ENCODE data around the gene BTBD2.
"Not testable (repeated sequence)": the region's sequence is repeated elsewhere in the genome, so short reads cannot be mapped to it uniquely, and the experiment has no call there.

Gene BTBD2

DNA sequence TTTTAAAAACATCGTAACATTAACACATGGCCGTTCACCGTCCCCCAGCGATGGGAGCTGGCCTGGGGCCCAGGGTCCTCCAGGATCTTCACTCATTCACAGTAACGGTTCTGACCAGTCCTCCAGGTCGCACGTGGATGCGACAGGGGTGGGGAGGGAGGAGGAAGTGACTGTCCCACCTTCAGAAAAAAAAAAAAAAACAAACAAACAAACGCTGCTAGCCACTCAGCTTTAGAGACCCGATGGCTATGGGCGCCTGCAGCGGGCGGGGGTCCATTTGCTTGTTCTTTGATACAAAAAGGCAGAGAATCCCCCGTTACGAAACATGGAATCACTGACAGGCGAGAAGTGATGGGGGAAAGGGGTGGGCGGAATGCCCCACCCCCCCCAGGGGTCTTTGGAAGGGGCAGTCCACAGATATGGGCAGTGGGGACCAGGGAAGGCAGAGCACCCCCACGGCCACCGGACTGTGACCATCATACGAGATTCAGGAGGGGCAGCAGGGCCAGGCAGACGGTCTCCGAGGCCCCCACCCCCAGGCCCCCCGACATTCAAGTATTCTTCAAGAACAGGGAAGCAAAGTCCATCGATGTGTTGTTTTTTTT is 22.2 kb upstream of the BTBD2 start:
- WGBS, 2 experiments (ENCODE audit: insufficient coverage in 2 of 2) = 94 to 97% methylated on average over 11 to 13 of the region's 24 CpGs
- H3K36me3 ChIP-seq (ENCODE audit: control insufficient read depth, insufficient read depth, low read length) = peaks cover 40% of the 10 kb centered on the region

DNA sequence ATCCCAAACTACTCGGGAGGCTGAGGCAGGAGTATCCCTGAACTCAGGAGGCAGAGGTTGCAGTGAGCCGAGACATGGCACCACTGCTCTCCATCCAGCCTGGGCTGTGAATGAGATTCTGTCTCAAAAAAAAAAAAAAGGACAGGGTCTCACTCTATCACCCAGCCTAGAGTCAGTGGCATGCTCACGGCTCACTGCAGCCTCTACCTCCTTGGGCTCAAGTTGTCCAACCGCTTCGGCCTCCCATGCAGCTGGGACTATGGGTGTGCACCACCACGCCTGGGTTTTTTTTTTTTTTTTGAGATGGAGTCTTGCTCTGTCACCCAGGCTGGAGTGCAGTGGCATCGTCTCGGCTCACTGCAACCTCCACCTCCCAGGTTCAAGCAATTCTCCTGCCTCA is 20.9 kb upstream of the BTBD2 start:
- Histone ChIP-seq H3K4me1 (ENCODE audit: control insufficient read depth, insufficient read depth, low read length, poor library complexity, severe bottlenecking) (peaks cover 8% of the 10 kb centered on the region), H3K36me3 (ENCODE audit: control insufficient read depth, insufficient read depth, low read length) (peaks cover 31% of the 10 kb centered on the region), H3K9me3 (ENCODE audit: control insufficient read depth, low read length) (peaks cover 9% of the 10 kb centered on the region), H3K4me3 (ENCODE audit: extremely low read depth, insufficient read depth, low read length, poor library complexity, severe bottlenecking) (no peak overlapping the region), H3K27ac (ENCODE audit: low read depth, low read length, severe bottlenecking) (no peak overlapping the region)
- WGBS, 2 experiments (ENCODE audit: insufficient coverage in 2 of 2) = 90 to 98% methylated on average over 2 to 6 of the region's 8 CpGs

More for the DNA sequence above, 22.2 kb upstream of the BTBD2 start:
- Histone ChIP-seq H3K27ac (ENCODE audit: low read depth, low read length, severe bottlenecking) (no peak overlapping the region), H3K4me3 (ENCODE audit: extremely low read depth, insufficient read depth, low read length, poor library complexity, severe bottlenecking) (no peak overlapping the region), H3K4me1 (ENCODE audit: control insufficient read depth, insufficient read depth, low read length, poor library complexity, severe bottlenecking) (peaks cover 14% of the 10 kb centered on the region), H3K9me3 (ENCODE audit: control insufficient read depth, low read length) (peaks cover 9% of the 10 kb centered on the region)

DNA sequence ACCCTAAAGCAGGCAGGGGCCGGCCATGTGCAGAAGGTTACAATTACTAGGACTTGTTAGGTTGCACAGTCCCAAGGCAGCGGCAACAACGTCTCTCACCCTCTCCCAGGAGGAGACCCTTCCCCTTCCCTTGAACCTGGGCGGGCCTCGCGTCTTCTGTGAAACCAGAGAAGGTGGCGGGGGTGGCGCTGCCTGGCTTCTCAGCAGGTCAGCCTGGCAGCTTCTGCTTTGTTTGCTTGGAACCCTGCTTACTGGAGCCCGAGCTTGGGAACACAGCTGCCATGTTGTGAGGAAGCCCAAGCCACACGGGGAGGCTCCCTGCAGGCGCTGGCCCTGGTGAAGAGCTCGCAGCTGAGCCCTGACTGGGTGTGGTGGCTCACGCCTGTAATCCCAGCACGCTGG is 20.1 kb upstream of the BTBD2 start:
- 87 to 91% methylated on average over 11 to 14 of the region's 14 CpGs for WGBS, 2 experiments (ENCODE audit: insufficient coverage in 2 of 2)
- no peak overlapping the region for H3K4me3 ChIP-seq (ENCODE audit: extremely low read depth, insufficient read depth, low read length, poor library complexity, severe bottlenecking)

GRCh38 chr19:2034729-2035589 is 19.4 kb upstream of the BTBD2 start:
- Histone ChIP-seq H3K36me3 (ENCODE audit: control insufficient read depth, insufficient read depth, low read length) (peaks cover 16% of the 10 kb centered on the region), H3K4me3 (ENCODE audit: extremely low read depth, insufficient read depth, low read length, poor library complexity, severe bottlenecking) (no peak overlapping the region), H3K9me3 (ENCODE audit: control insufficient read depth, low read length) (peaks cover 9% of the 10 kb centered on the region), H3K27ac (ENCODE audit: low read depth, low read length, severe bottlenecking) (no peak overlapping the region), H3K4me1 (ENCODE audit: control insufficient read depth, insufficient read depth, low read length, poor library complexity, severe bottlenecking) (peaks cover 8% of the 10 kb centered on the region)
- WGBS, 2 experiments (ENCODE audit: insufficient coverage in 2 of 2) = 82 to 84% methylated on average over 26 to 27 of the region's 34 CpGs

More for the DNA sequence above, 20.1 kb upstream of the BTBD2 start:
- H3K4me1 ChIP-seq (ENCODE audit: control insufficient read depth, insufficient read depth, low read length, poor library complexity, severe bottlenecking) = peaks cover 8% of the 10 kb centered on the region
- H3K9me3 ChIP-seq (ENCODE audit: control insufficient read depth, low read length) = peaks cover 9% of the 10 kb centered on the region
- H3K36me3 ChIP-seq (ENCODE audit: control insufficient read depth, insufficient read depth, low read length) = peaks cover 22% of the 10 kb centered on the region
- H3K27ac ChIP-seq (ENCODE audit: low read depth, low read length, severe bottlenecking) = no peak overlapping the region

DNA sequence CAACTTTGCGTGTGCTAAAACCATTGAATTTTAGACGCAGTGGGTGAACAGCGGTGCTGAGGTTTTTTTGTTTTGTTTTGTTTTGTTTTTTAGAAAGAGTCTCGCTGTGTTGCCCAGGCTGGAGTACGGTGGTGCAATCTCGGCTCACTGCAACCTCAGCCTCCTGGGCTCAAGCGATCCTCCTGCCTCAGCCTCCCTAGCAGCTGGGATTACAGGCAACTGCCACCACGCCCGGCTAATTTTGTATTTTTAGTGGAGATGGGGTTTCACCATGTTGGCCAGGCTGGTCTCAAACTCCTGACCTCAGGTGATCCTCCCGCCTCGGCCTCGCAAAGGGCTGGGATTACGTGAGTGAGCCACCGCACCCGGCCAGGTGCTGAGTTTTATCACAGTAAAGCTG is 18.7 kb upstream of the BTBD2 start:
- not testable (repeated sequence) for H3K4me1 ChIP-seq (ENCODE audit: control insufficient read depth, insufficient read depth, low read length, poor library complexity, severe bottlenecking); H3K27ac ChIP-seq (ENCODE audit: low read depth, low read length, severe bottlenecking); H3K36me3 ChIP-seq (ENCODE audit: control insufficient read depth, insufficient read depth, low read length); H3K9me3 ChIP-seq (ENCODE audit: control insufficient read depth, low read length); H3K4me3 ChIP-seq (ENCODE audit: extremely low read depth, insufficient read depth, low read length, poor library complexity, severe bottlenecking)
- 90 to 96% methylated on average over 11 to 15 of the region's 15 CpGs for WGBS, 2 experiments (ENCODE audit: insufficient coverage in 2 of 2)

DNA sequence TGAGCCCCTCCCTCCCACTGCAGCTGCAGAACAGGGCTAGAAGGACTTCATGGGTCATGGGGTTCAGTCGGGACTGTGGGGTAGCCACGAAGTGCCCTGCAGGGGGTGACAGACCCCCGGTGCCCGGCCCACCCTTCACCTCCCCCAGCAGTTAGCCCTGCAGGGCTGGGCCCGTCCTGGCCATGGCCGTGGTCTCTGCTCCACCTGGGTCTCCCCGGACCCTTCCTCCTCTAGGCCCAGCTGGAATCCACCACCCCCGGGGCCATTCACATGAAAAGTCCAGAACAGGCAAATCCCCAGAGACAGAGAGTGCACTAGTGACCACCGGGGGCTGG is 18.3 kb upstream of the BTBD2 start:
- Histone ChIP-seq H3K36me3 (ENCODE audit: control insufficient read depth, insufficient read depth, low read length) (peaks cover 6% of the 10 kb centered on the region), H3K9me3 (ENCODE audit: control insufficient read depth, low read length) (peaks cover 9% of the 10 kb centered on the region), H3K27ac (ENCODE audit: low read depth, low read length, severe bottlenecking) (no peak overlapping the region), H3K4me1 (ENCODE audit: control insufficient read depth, insufficient read depth, low read length, poor library complexity, severe bottlenecking) (peaks cover 8% of the 10 kb centered on the region), H3K4me3 (ENCODE audit: extremely low read depth, insufficient read depth, low read length, poor library complexity, severe bottlenecking) (no peak overlapping the region)
- 72 to 83% methylated on average over 5 to 6 of the region's 9 CpGs for WGBS, 2 experiments (ENCODE audit: insufficient coverage in 2 of 2)

- H3K4me3 ChIP-seq (ENCODE audit: extremely low read depth, insufficient read depth, low read length, poor library complexity, severe bottlenecking) = no peak overlapping the region
- WGBS, 2 experiments (ENCODE audit: insufficient coverage in 2 of 2) = 87 to 100% methylated on average over 3 to 5 of the region's 6 CpGs
Measured at GRCh38 chr19:2033115-2033824, 17.8 kb upstream of the BTBD2 start.

GRCh38 chr19:2032296-2032941 is 16.9 kb upstream of the BTBD2 start:
- WGBS, 2 experiments (ENCODE audit: insufficient coverage in 2 of 2) = 54 to 69% methylated on average over 13 to 19 of the region's 19 CpGs
- Histone ChIP-seq H3K9me3 (ENCODE audit: control insufficient read depth, low read length) (peaks cover 9% of the 10 kb centered on the region), H3K4me3 (ENCODE audit: extremely low read depth, insufficient read depth, low read length, poor library complexity, severe bottlenecking) (no peak overlapping the region), H3K27ac (ENCODE audit: low read depth, low read length, severe bottlenecking) (peak overlapping the region; percentile 8), H3K4me1 (ENCODE audit: control insufficient read depth, insufficient read depth, low read length, poor library complexity, severe bottlenecking) (peaks cover 5% of the 10 kb centered on the region), H3K36me3 (ENCODE audit: control insufficient read depth, insufficient read depth, low read length) (no peaks in the 10 kb centered on the region)

More at GRCh38 chr19:2033115-2033824, 17.8 kb upstream of the BTBD2 start:
- no peak overlapping the region for H3K27ac ChIP-seq (ENCODE audit: low read depth, low read length, severe bottlenecking)
- H3K4me1 ChIP-seq (ENCODE audit: control insufficient read depth, insufficient read depth, low read length, poor library complexity, severe bottlenecking) = peaks cover 8% of the 10 kb centered on the region
- H3K9me3 ChIP-seq (ENCODE audit: control insufficient read depth, low read length) = peaks cover 9% of the 10 kb centered on the region
- peaks cover 2% of the 10 kb centered on the region for H3K36me3 ChIP-seq (ENCODE audit: control insufficient read depth, insufficient read depth, low read length)

DNA sequence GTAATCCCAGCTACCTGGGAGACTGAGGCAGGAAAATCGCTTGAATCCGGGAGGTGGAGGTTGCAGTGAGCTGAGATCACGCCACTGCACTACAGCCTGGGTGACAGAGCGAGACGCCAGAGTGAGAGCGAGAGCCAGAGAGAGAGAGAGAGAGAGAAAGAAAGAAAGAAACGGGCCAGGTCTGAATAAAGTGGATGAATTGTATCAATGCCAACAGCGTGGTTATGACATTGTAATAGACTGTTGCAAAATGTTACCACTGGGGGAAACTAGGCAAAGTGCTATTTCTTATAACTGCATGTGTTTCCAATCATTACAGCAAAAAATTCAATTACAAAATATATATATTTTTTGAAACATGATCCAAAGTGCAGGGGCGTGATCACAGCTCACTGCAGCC is 11.8 kb upstream of the BTBD2 start:
- Histone ChIP-seq H3K27ac (ENCODE audit: low read depth, low read length, severe bottlenecking) (no peak overlapping the region), H3K4me3 (ENCODE audit: extremely low read depth, insufficient read depth, low read length, poor library complexity, severe bottlenecking) (no peak overlapping the region), H3K4me1 (ENCODE audit: control insufficient read depth, insufficient read depth, low read length, poor library complexity, severe bottlenecking) (peaks cover under 1% of the 10 kb centered on the region), H3K9me3 (ENCODE audit: control insufficient read depth, low read length) (no peaks in the 10 kb centered on the region), H3K36me3 (ENCODE audit: control insufficient read depth, insufficient read depth, low read length) (no peaks in the 10 kb centered on the region)
- WGBS, 2 experiments (ENCODE audit: insufficient coverage in 2 of 2) = 91 to 92% methylated on average over 7 of the region's 9 CpGs

DNA sequence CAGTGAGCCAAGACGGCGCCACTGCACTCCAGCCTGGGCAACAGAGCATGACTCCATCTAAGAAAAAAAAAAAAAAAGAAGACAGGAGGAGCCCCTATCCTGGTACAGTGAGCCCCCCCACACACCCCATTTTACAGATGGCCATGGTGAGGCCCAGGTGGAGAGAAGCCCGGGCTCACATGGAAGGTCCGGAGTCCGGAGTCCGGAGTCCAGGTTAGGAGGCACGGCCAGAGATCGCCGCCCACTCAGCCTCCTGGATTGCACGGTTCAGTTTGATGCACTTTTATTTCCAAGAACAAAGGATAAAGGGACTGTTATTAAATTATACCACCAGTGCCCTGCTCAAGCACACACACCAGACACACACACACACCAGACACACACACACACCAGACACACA is 11.3 kb upstream of the BTBD2 start:
- Histone ChIP-seq H3K4me1 (ENCODE audit: control insufficient read depth, insufficient read depth, low read length, poor library complexity, severe bottlenecking) (no peaks in the 10 kb centered on the region), H3K9me3 (ENCODE audit: control insufficient read depth, low read length) (no peaks in the 10 kb centered on the region), H3K36me3 (ENCODE audit: control insufficient read depth, insufficient read depth, low read length) (no peaks in the 10 kb centered on the region), H3K4me3 (ENCODE audit: extremely low read depth, insufficient read depth, low read length, poor library complexity, severe bottlenecking) (no peak overlapping the region), H3K27ac (ENCODE audit: low read depth, low read length, severe bottlenecking) (no peak overlapping the region)
- 82 to 97% methylated on average over 8 to 10 of the region's 10 CpGs for WGBS, 2 experiments (ENCODE audit: insufficient coverage in 2 of 2)
